Ovary (tissue), 9 donors: Measurements from ENCODE around the gene DDIT3. TPM values are rescaled to one million over a fixed set of nuclear protein-coding genes. Genes with fewer than 3 reads are reported as not detected.

ENCODE experiments used
- DNase-seq, 5 donors: peaks; one replicate each; pipeline ENCODE4 v3.0.0-alpha.2; 2019 to 2020
- H3K27ac ChIP-seq, 2 donors: fragments of 200-600 bp; one replicate each; pipeline versions ENCODE4 v1.5.1 to v1.8.0; 2019 to 2022
- H3K27me3 ChIP-seq: fragments of 200-600 bp; one replicate; pipeline ENCODE4 v1.8.0; 2022
- H3K36me3 ChIP-seq: fragments of 200-600 bp; sonication (generic); one replicate; pipeline ENCODE4 v1.5.1; 2019
- H3K4me1 ChIP-seq: one replicate; pipeline ENCODE4 v1.8.1; 2013; ENCODE audit warnings: mild to moderate bottlenecking, moderate library complexity; ENCODE audit not compliant: insufficient read depth
- H3K4me3 ChIP-seq: fragments of 200-600 bp; sonication (generic); one replicate; pipeline ENCODE4 v1.5.1; 2017
- H3K9me3 ChIP-seq, 2 donors: fragments of 200-600 bp in 1 of 2; sonication (generic) in 1 of 2; one replicate each; pipeline versions ENCODE4 v1.5.1 to v1.8.1; 2013 to 2019; ENCODE audit warnings: mild to moderate bottlenecking in 1 of 2, moderate library complexity in 1 of 2
- EP300 ChIP-seq: sonication (generic); formaldehyde crosslinking; IDR thresholded peaks from one replicate; pipeline ENCODE4 v1.6.1; 2017; ENCODE audit warnings: antibody characterized with exemption
- POLR2A ChIP-seq: fragments of 450-650 bp; IDR thresholded peaks from one replicate; pipeline ENCODE4 v1.6.1; 2017; ENCODE audit warnings: antibody characterized with exemption, mild to moderate bottlenecking, moderate library complexity
- WGBS, 3 donors: extraction: QIAGEN DNeasy Blood & Tissue Kit in 1 of 3; methylation state at CpG; one replicate each; pipeline versions ENCODE4 v1.1.5 to v1.1.7; 2013 to 2017; 5-methylcytosine and 5-hydroxymethylcytosine counted together
- intact Hi-C, 4 donors: fragments of 100-400 bp; cut with DNase I; formaldehyde crosslinking; loops; one replicate each; pipeline versions ENCODE4 v1.11.0 to v1.15.1; 2022 to 2023
- polyA plus RNA-seq, 2 donors: library from polyadenylated mRNA; stranded (reverse); fragments of 200-250 nt in 1 of 2; fragments of 350-450 nt in 1 of 2; fragmentation: Illumina TruSeq in 1 of 2; extraction: RNeasy Lipid Tissue Mini Kit (QIAGEN cat#74804) in 1 of 2; gene quantifications; one replicate each; pipeline ENCODE4 v1.2.3, GENCODE V29; 2013 to 2014
- total RNA-seq, 7 donors: library from RNA; depleted of rRNA in 2 of 7; stranded (reverse); fragments of >200 nt in 2 of 7; fragmentation: NEBNext Ultra II Directional in 3 of 7; extraction: Animal tissue kit (Norgen Biotek cat#: 25700) in 3 of 7; gene quantifications; one replicate each; pipeline versions ENCODE4 v1.1.0 to v1.2.4, GENCODE V29; 2016 to 2023
- TF ChIP-seq, protein P1 (sequence below), 3 donors: fragments of 450-650 bp in 2 of 3; fragments of 200-600 bp in 1 of 3; IDR thresholded peaks; one replicate each; pipeline versions ENCODE4 v1.5.1 to v1.8.0; 2016 to 2022; ENCODE audit warnings: antibody characterized with exemption in 3 of 3, mild to moderate bottlenecking in 1 of 3
- donor health status: DM: no; HTN: no; CAD: no; lungs with moderate emphysema.
- donor health status: DM: no; HTN: no; CAD: no.
- donor health status: Bipolar disorder and iron deficiency.
- donor health status: DM: yes; HTN: yes; CAD: no.
- donor health status: DM: no; HTN: no; CAD: no.
- donor health status: DM: yes; HTN: yes; CAD: no.

Gene DDIT3
- total and polyA plus RNA-seq, 9 donors = 22.1 to 84.9 (median 29.3) TPM

DNA sequence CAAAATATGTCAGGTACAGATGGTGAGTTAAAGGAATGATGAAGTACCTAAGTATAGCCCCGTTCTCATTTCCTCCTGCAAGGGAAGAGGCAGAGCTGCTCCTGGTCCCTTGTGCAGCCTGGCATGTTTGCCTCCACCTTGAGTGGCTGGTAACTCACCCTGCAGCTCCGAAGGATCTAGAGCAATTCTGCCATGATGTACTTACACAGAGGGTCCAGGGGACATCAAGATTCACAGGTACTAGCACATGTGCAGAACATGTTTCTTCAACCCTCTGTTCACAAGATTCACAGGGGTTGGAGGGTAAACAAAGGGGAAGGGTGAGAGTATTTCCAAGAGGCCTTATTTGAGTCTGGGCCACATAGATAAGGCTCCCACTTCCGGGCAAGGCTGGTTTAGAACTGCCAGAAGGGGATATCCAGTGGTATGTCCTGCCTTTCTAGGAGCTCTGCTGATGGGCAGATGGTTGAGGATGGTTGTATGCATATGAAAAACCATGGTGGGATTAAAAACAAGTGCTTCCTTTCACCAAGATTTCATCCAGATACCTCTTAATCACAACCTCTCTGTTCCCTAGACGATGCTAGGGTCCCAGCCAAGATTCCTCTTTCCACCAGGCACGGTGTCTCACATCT is 18.9 kb upstream of the DDIT3 start:
- TF ChIP-seq POLR2A = no peak
- no peak for TF ChIP-seq EP300
- TF ChIP-seq, protein P1, sequence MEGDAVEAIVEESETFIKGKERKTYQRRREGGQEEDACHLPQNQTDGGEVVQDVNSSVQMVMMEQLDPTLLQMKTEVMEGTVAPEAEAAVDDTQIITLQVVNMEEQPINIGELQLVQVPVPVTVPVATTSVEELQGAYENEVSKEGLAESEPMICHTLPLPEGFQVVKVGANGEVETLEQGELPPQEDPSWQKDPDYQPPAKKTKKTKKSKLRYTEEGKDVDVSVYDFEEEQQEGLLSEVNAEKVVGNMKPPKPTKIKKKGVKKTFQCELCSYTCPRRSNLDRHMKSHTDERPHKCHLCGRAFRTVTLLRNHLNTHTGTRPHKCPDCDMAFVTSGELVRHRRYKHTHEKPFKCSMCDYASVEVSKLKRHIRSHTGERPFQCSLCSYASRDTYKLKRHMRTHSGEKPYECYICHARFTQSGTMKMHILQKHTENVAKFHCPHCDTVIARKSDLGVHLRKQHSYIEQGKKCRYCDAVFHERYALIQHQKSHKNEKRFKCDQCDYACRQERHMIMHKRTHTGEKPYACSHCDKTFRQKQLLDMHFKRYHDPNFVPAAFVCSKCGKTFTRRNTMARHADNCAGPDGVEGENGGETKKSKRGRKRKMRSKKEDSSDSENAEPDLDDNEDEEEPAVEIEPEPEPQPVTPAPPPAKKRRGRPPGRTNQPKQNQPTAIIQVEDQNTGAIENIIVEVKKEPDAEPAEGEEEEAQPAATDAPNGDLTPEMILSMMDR (IDR thresholded peaks at IDR 0.05) = no peak
- 79 to 87% (median 82%) methylated on average over 5 of the region's 5 CpGs for WGBS, 3 donors
- Histone ChIP-seq H3K9me3 (no peaks in the 10 kb centered on the region), H3K27ac (no peak overlapping the region), H3K4me3 (no peak overlapping the region), H3K4me1 (no peaks in the 10 kb centered on the region), H3K36me3 (no peaks in the 10 kb centered on the region), H3K27me3 (no peaks in the 10 kb centered on the region)
- intact Hi-C loops = no loop called here
- DNase-seq = no peak

DNA sequence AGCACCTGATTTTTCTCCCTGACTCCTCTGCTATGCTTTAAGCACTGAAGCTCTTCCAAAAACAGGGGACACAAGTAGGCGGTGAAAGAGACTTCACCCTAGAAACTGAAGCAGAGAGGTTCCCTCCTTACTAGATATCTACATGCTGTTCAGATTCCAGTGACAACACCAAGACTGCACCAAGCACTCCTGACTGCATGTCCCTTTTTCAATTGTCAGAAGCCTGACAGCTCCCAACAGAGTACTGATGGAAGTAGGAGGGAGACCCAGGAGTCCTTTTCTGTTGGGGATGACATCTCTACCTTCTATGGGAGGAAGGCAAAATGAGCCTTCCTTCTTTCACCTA is 16.3 kb upstream of the DDIT3 start:
- intact Hi-C loops = no loop called here
- Histone ChIP-seq H3K36me3 (no peaks in the 10 kb centered on the region), H3K4me3 (no peak overlapping the region), H3K4me1 (no peaks in the 10 kb centered on the region), H3K27ac (no peak overlapping the region), H3K9me3 (no peaks in the 10 kb centered on the region), H3K27me3 (no peaks in the 10 kb centered on the region)
- WGBS, 3 donors = 89 to 96% (median 94%) methylated on average over 1 of the region's 1 CpG
- no peak for DNase-seq
- TF ChIP-seq EP300 = no peak
- TF ChIP-seq POLR2A = no peak
- TF ChIP-seq, protein P1 (IDR thresholded peaks at IDR 0.05) = no peak

DNA sequence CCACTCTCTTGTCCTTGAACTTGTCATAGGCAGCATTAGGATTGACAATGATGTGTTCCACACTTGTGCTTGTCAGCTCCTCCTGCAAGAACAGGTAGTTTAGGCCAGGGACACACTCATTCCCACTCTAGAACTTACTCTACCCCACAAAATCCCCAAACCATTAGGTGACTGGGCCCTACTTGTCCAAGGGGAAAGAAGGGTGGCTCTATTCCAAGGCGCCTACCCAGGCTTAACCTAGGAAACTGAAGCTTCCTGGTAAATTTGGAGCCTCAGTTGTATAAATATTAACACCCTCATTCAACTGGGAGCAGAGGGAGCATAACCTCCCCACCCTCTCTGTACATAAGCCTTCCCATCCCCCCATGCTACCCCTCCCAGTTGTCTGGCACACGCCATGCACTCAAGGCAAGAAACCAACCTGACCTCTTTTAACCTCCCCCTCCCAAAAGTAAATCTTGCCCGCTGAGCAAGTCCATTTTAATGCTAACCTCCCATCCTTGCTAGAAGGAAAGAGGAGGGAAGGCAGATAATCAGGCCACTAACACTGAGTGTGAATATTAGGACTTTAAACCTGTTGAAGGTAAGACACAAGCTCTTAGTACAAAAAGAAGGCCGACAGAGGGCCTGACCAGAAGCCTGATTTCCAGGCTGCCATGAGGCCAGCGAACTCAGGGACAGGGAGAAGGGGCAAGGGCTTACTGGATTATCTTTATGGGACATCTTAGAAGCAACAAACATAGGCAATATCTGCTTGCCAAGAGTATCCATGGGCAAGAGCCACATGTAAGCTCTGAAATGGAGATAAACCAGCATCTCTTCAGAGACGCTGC is 15.7 kb upstream of the DDIT3 start:
- intact Hi-C loops = no loop called here
- TF ChIP-seq, protein P1 (IDR thresholded peaks at IDR 0.05) = no peak
- TF ChIP-seq POLR2A = no peak
- no peak for TF ChIP-seq EP300
- H3K27ac ChIP-seq = no peak overlapping the region
- H3K27me3 ChIP-seq = no peaks in the 10 kb centered on the region
- DNase-seq = no peak
- no peaks in the 10 kb centered on the region for H3K36me3 ChIP-seq
- no peaks in the 10 kb centered on the region for H3K9me3 ChIP-seq
- H3K4me3 ChIP-seq = no peak overlapping the region
- H3K4me1 ChIP-seq = no peaks in the 10 kb centered on the region
- WGBS, 3 donors = 72 to 85% (median 80%) methylated on average over 6 of the region's 6 CpGs

DNA sequence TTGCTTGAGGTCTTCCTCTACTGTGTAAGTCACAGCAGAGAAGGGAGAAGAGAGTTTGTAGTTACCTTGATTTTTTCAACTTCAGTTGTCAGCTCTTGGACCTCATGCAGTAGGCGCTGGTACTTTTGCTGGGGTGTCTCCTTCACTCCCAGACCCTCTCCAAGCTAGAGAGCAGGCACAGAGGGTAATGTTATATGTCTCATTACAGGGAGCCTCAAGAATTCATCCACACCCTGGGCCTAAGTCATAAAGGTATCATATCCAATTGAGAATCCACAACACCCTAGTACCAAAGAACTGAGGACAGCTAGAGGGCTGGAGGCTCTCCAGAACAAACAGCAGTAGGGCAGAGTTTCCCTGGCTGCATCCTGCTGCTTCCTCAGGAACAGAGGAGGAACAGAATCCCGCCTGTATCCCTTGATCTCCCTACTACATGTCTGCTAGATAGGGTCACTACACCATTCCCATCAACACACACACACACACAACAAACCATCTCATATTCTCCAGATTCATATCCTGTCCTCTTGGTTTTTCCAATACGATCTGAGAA is 14.8 kb upstream of the DDIT3 start:
- no peak for TF ChIP-seq EP300
- TF ChIP-seq, protein P1 (IDR thresholded peaks at IDR 0.05) = no peak
- TF ChIP-seq POLR2A = no peak
- Histone ChIP-seq H3K36me3 (no peaks in the 10 kb centered on the region), H3K27me3 (no peaks in the 10 kb centered on the region), H3K27ac (no peak overlapping the region), H3K4me3 (no peak overlapping the region), H3K9me3 (no peaks in the 10 kb centered on the region), H3K4me1 (no peaks in the 10 kb centered on the region)
- 86 to 91% (median 90%) methylated on average over 3 of the region's 3 CpGs for WGBS, 3 donors
- DNase-seq = no peak
- intact Hi-C loops = no loop called here
